ENCODE measurements around the gene BEND6.

Gene BEND6

DNA sequence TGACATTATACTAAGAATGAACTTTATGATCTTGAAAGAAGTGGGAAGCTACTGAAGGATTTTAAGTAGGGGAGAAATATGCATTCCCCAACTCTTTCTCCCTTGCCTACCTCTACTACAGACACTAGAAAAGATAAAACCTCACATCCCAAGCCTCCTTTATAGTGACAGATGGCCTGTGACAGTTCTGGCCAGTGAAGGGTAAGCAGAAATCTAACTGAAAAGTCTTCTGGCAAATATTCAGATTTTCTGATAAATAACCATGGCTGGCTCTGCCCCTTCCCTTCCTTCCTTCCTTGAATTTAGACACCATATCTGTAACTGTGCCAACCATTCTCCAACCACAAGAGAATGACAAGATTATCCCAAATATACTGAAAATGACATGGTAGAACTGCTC lies 10.2 kb upstream of the BEND6 start:
- DNase-seq, result no peak

DNA sequence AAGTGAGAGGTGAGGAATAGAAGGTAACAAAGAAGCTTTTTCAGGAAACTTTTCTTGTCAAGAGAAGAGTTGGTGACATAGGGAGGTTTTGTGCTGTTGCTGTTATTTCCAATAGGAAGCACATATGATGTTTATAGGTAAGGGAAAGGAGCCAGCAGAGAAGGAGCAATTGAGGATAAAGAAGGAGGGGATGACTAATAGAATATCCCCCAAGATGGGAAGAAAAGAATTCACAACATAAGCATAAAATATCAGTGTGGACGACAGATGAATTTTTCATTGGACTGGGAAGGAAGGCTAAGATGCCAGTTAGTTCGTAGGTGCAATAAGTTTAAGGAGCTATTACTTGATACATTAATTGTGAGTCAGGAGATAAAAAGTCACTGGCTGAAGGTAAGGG lies 8.5 kb upstream of the BEND6 start:
- no peak for DNase-seq

DNA sequence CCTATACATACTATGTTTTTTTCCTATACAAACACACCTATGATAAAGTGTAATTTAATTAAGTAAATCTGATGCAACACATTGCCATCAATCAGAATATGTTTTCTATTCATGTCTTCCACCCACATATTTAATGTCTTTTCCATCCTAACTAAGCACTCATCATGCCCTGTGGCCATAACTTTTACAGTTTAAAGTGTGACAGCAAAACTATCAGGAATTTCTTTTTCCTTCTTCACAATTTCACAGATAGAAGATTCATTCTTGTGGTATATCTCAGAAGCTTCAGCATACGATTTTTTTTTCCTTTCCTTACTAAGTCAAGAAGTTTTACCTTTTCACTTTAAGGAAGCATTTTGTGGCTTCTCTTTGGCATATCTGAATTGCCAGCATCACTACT lies 7.0 kb upstream of the BEND6 start:
- no peak for DNase-seq

DNA sequence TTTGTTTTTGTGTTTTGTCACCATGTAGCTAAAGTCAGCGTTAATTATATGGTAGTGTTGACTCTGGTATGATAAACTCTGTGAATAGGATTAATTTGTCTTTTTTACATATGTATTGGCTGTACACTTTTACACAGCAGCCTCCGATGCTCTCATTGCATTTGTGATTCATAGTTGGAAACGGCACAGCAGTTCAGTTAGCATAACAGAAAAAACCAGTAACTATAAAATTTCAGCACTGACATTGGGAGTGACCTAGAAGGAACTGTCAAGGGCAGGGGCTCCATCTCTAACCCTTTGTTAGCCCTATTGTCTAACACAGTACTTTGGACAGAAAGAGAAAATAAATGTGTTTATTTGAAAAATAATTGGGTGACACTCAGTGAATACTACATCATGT lies 5.6 kb upstream of the BEND6 start:
- DNase-seq, result no peak

DNA sequence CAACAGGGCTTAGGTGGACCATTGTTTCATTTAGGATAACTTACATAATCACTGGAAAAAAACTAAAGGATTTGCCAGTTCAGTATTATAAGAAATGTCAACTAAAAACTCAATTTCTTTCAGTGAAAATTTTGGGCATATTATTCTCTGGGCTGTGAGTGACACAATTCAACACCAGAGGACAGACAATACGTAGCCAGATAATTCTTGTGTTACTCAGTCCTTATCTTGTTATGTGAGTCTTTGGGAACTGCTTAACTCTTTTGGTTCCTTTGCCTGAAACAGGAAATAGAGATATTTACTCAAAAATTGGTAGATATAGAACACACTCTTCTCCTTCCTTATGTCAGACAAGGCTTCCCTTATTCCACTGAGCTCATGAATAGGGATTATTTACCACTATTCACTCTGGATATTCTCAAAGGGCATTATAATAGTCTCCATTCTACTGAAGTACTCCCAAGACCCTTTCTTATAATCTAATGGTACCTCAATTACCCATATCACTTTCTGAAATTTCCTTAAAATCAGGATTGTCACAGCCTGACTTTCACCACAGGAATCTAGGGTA lies 4.9 kb upstream of the BEND6 start:
- DNase-seq, result no peak

DNA sequence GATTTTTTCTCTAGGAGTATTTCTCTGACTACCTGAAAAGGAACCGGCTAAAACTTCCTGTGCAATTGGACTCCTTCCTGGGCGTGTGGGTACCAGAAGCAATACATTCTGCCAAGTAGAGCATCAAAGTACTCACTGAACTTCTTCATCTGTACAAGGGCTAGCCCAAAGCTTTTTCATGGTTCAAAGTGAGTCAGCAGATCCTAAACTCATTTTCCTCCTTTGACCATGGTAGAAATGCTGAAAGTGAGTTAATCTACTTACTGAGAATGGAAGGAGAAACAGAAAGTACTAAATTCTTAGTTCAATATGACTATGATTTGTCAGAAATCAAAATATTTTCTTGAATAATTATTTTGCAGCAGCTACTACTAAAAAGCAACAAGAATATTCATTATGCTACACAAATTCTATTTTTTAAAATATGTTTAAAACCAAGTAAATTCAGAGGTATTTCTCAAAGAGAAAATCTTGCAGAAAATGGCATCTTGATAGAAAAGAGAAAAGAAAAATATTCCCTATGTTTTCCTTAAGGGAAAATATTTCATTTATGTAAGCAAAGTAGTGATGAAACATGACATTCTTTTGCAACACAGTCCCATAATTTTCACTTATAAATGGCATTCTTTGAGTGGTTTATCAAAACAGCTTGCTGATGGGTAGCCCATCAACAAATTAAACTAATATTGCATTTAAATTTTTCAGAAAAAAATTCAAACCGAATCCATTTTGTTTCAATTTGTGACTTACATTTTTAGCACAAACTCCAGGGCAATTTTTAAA lies 3.7 kb upstream of the BEND6 start:
- DNase-seq, result no peak

DNA sequence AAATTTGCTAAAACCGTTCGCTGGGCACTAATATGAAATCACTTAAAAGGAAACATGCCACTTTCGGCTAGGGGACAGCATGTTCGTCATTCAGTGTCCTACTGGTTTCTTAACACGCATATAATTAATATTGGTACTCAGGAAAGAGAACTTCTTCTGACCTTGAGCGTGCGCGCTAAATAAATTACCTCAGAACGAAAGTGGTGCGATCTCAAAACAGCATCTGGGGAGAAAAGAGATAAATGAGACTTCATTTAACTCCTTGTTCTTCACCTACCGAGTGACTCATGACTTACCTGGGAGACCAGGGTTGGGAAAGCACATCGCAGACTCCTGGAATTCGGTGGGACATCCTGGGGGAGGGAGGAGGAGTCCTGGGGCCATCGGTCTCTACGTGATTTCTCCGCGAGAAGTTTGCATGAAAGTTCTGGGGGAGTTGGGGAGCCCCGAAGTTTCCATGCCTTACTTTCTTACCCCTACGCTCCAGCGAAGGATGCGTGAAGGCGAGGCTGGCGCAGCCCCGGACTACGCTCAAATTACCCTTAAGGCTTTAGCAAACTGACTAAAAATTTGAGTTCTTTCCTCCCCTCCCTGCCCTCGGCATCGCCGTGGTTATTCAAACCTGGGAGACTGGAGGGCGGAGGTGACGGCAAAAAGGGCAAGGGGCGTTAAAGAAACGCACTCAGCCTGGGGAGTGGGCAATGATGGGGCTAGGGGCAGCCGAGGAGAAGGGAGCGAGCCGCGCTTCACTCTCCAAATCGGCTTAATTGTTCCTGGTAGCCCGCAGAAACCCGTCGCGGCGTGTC lies 1.1 kb upstream of the BEND6 start:
- no peak for DNase-seq

DNA sequence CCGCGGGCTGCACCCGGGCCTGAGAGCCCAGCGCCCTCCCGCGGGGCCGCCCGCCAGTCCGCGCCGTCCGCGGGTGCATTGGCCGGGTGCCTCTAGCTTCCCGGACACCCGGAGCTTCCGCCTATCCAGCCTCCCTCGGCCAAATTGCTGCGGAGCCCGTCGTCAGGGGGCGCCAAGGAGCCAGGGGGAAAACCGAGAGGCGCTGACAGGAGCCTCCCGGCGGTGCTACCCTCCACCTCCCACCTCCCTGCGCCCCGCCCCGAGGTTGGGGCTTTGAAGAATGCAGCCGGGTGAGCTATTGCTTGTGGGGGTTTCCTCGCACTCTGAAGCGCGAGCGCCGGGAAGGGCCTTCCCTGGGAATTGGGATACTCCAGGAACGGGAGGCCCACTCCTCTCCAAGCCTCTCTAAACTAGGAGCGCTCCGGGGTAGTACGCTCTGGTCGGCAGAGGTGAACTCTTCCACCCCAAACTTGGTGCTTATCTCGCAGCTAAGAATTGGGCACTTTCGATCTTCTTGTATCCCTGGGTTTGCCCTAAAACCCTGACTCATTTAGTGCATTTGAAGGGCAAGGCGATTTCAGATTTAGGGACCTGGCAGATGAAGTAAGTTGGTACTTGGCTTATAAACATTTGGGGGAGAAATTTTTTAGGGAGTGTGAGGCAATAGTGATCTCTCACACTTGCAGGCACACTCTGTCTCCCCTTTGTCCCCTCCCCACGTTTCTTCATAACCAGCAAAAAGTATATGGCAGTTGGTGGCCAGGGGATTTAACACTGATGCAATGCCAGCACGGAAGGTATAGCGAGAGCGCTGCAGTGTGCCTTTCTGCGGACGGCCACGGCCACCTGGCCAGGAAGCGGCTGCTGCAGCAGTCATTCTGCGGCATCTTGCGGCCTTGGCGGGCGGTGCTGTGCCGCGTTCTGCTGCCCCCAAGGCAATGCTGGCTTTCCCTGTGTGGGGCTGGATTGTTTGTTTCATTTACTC lies 556 bp downstream of the BEND6 start:
- peak; percentile 91 for DNase-seq

DNA sequence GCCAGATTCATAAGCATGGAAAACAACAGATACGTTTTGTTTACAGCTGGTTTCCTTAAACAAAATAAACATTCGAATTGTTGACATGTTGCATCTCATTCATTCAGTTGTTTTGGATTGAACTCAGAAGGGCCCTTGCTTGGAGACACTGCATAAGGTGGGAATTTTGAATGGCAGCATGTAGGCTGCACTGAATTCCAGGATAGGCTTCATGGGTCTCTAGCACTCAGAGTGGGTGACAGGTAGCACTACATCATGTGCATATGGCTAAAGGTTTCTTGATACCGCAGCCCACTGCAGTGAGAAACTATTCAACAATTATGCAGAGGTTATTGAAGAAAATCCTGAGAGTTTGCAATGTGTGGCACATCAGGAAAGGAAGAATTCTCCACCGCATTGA lies 1.6 kb downstream of the BEND6 start:
- DNase-seq, result no peak

DNA sequence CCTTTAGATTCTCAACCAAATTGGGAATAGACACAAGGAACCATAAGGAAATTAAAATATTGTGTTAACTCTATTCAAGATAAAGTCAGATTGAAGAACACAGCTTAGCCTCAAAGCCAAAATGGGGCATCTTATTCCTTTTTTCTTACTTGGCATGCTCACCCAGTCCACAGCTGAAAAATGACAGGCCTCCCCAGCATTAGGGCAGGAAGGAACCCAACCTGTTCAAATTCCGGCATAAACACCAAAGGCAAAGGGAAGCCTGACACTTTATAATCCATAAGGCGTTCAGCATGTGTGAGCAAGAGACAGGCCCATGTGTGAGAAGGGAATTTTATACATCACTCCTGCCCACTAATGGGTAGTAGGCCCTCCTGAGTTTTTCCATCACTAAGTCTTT lies 2.9 kb downstream of the BEND6 start:
- DNase-seq, result no peak

DNA sequence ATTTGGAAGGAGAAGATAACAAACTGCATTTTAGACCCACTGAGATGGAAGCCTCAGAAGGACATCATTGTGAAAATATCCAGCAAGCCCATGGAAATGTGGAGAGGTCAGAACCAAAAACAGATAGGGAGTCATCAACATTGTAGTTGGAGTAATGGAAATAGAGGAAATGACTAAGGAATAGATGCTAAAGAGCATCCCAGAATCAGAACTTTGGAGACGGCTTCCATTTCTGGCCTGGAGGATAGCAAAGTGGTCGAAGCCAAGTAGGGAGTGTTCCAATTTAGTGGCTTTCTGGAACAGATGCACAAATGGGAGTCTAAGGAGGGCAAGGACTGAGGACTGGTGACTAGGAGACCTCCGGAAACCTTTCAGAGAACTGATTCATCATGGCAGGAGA lies 3.6 kb downstream of the BEND6 start:
- DNase-seq, result no peak

DNA sequence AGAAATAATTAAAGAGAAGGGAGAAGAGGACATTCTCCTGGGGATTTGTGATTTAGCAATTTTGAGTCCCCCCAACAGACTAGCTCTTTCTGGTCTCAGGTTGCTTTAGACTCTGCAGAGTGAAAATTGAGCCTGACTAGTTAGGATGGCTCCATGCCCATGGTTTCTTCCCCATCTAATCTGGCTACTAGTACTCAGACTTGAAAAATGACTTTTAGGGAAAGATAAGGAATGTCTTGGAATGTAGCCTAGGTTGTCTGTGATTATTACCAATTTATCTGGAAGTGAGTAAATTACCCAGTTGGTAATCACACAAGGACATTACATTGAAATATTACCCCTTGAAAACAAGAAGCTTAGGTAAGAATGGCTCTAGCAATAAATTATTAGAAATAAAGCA lies 4.2 kb downstream of the BEND6 start:
- DNase-seq, result no peak

DNA sequence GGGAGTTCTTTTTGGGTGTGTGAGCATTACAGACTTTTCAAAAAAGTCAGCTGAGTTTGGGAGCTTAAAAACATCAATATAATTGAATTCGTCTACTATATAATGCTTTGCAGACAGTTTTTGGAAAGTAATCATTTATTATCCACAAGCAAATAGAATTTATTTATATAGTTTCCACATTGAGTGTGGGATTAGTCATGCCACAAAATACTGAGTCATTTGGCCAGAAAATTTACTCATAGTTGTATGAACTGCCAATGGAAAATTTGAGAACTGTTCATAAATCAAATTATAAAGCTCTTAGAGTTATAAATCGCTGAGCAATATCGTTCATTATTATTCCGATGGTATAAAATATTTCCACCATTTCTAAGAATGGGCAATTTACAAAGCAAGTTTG lies 5.0 kb downstream of the BEND6 start:
- no peak for DNase-seq

DNA sequence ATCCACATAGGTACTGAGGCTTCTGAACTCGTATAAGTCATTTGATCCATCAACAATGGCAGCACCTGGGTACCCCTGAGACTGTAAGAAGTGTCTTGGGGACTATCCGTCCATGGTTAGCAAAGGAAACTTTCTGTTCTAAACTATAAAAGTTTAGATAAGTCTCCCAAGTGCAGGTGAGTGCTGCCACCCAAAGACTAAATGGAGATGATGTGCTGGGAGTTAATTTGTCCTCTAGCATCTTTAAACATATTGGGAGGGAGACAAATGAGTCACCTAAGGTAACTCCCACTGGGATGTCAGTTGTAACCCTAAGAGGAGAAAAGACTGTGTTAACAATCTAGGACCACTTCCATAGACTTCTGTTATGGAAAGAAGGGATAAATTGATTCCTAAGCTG lies 6.2 kb downstream of the BEND6 start:
- no peak for DNase-seq

DNA sequence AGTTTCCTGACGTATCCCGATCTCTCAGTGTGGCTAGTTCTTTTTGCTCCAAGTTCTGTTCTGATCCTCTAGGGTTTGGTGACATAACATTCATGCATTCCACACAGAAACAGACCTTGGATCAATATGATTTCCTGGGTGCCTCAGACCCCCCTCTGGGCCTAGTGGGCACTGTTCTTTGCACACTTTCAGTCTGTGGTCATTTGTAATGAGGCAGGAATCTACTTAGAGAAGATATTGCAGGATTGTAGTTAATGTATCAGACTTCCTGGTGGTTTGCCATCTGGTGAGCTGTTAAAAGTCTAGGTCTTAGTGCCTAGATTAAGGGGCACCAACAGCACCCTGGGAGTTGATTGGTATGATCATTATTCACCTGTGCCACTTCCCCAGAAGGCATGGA lies 7.5 kb downstream of the BEND6 start:
- no peak for DNase-seq

DNA sequence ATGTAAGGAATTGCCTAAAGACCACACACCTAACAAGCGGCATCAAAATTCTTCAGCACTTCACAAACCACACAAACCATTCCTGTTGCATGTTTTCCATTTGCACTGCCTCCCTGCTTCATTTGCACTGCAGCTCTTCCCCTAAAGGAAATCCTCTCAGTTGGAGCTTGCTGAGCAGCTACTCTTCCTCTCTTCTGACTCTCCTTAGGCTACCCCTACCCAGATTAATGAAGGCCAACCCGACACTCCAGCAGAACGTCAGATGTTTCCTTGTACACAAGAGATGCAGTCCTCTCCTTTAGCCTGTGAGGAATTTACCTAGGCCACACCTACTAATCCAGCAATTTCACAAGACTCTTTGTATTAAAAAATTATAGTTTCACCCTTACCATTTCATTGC lies 8.1 kb downstream of the BEND6 start:
- DNase-seq, result no peak

DNA sequence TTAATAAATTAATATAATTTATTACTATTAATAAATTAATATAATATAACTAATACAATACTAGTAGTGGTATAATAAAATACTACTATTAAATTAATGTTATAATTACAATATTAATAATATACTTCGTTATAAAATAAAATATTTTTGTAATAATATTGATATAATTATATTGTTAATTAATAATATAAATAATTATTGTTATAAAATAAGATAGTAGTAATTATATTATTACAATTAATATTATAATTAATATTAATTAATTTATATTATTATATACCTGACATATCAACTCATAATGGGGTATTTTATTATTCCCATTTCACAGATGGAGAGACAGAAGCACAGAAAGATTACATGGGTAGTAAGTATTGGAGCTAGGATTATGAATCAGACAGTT lies 8.9 kb downstream of the BEND6 start:
- DNase-seq, result no peak

DNA sequence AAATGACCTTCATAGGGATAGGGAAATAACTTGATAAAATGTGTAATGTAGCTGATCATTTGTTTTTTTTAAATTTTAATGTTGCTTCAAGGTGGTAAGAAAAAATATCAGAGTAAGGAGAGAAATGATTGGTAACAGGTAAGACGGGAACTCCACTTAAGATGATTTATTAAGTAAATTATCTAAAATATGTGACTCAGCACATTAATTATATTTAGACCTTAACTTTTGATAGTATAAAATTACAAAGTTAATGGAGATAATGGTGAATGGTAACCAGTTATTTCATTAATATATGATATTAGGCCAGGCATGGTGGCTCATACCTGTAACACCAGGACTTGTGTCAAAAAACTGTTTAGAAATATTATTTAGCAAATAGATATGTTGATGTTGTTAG lies 10.2 kb downstream of the BEND6 start:
- no peak for DNase-seq

DNA sequence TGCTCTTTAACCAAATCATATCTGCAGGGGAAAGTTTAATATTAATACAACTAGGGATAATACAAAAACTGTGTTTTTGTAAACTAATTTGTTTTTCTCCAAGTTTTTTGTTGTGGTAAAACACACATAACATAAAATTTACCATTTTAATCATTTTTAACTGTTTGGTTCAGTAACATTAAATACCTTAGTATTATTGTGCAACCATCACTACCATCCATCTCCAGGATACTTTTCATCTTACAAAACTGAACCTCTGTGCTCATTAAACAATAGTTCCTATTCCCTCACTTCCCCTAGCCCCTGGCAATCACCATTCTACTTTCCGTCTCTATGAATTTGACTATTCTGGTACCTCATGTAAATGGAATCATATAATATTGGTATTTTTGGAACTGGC lies 15.9 kb downstream of the BEND6 start:
- no peak for DNase-seq

DNA sequence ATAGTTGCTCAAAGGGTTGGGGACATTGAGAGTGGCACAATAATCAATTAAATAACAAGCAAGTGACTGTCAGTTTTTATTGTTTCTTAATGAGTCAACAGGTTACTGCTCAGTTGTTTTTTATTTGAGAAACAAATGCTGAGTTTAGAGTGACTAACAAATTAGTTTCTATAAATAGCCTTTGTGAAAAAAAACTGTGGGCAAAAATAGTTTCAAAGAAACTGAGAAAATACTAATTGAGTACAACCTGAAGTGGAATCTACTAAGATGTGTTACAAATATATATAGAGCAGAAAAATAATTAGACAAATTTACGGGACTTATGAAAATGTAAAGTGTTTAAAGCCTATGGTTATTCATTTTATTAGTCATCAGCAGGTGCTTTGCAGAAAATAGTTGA lies 22.3 kb downstream of the BEND6 start:
- DNase-seq, result no peak

DNA sequence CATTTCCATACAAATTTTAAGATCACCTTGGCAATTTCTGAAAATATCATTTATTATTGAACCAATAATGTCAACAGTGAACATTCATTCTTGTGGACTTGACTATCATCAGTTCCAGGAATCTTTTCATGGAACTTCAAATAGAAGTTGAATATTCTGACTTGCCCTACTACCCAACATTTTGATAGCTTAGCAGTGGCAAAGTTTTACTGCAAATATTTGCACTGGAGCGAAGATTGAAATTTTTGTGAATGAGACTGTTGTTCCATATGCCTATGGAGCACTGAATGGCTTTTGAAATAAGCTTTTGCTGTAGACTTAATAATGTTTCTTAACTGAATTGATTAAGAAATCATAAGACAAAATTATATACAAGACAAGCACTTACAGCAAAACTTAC lies 23.6 kb downstream of the BEND6 start:
- no peak for DNase-seq

DNA sequence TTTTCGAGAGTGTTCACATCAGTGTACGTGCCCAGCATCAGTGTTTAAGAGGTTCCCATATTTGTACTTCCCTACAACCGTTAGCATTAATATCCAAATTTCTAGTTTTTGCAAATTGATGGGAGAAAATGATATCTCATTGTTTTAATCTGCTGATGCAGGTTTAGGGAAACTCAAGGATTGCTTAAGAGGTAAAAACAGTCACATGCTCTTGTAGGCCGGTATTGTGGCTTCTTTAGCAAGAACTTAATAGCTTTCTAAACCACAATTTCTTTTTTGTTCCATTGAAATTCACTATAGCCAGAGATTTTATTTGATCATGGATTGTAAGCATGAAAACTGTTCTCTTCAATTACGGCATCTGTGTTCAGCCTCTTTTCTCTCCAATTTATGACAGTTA lies 29.5 kb downstream of the BEND6 start:
- peak; percentile 96 for DNase-seq

DNA sequence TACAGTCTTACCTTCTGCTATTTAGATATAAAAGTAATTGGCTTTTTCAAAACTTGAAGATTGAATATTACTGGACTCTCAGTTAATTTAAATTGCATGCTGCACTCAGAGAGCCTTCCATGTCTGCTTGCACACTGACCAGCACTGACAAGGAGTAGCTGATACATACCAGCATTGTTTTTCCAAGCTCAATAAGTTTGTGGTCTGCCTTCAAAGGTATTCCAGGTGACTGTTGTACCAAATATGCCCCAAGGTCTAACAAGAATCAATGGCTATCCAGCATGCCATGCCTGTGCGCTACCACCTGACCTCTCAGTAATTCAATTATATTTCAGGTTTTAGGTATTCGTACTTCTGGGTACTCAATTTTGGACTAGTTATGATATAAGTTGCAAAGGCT lies 30.0 kb downstream of the BEND6 start:
- DNase-seq, result no peak

Measured in GF-D8 (cell line).